TTC549 (cell line): ENCODE results near the gene PPM1H.

Experiments
- FAIRE-seq: peaks from 2 replicates; lab custom pipeline; 2012; peaks lifted over from hg19 to GRCh38; lab: Jason Lieb, UNC

PPM1H gene

GRCh38 chr12:62712681-62713573, 222.0 kb downstream of the PPM1H start:
- no peak for FAIRE-seq

- FAIRE-seq, result no peak
Observed at GRCh38 chr12:62711631-62712241, 223.2 kb downstream of the PPM1H start.

- no peak for FAIRE-seq
Observed at GRCh38 chr12:62709311-62709710, 225.6 kb downstream of the PPM1H start.

- no peak for FAIRE-seq
Observed at GRCh38 chr12:62707939-62708338, 227.0 kb downstream of the PPM1H start.

GRCh38 chr12:62705846-62706245, 229.1 kb downstream of the PPM1H start:
- FAIRE-seq, result no peak

- no peak for FAIRE-seq
Observed at GRCh38 chr12:62703011-62703380, 232.0 kb downstream of the PPM1H start.

- FAIRE-seq, result no peak
Observed at GRCh38 chr12:62701492-62701891, 233.5 kb downstream of the PPM1H start.

- no peak for FAIRE-seq
Observed at GRCh38 chr12:62700091-62700880, 234.7 kb downstream of the PPM1H start.

GRCh38 chr12:62698701-62699101, 236.2 kb downstream of the PPM1H start:
- FAIRE-seq, result no peak

GRCh38 chr12:62697893-62698292, 237.1 kb downstream of the PPM1H start:
- FAIRE-seq, result no peak

GRCh38 chr12:62695696-62696095, 239.3 kb downstream of the PPM1H start:
- FAIRE-seq, result no peak

- no peak for FAIRE-seq
Observed at GRCh38 chr12:62694632-62695031, 240.3 kb downstream of the PPM1H start.

GRCh38 chr12:62694116-62694515, 240.8 kb downstream of the PPM1H start:
- FAIRE-seq, result no peak

GRCh38 chr12:62693376-62694050, 241.4 kb downstream of the PPM1H start:
- FAIRE-seq, result no peak

GRCh38 chr12:62692884-62693283, 242.1 kb downstream of the PPM1H start:
- FAIRE-seq, result no peak

GRCh38 chr12:62691309-62691708, 243.6 kb downstream of the PPM1H start:
- FAIRE-seq, result no peak

- no peak for FAIRE-seq
Observed at GRCh38 chr12:62689042-62689839, 245.7 kb downstream of the PPM1H start.

- FAIRE-seq, result no peak
Observed at GRCh38 chr12:62686938-62687337, 248.0 kb downstream of the PPM1H start.

- no peak for FAIRE-seq
Observed at GRCh38 chr12:62684570-62685295, 250.2 kb downstream of the PPM1H start.

GRCh38 chr12:62683776-62684569, 251.0 kb downstream of the PPM1H start:
- FAIRE-seq, result no peak
